IPS-18c (cell line): Measurements from ENCODE around the gene SEC22B.
"Not testable (repeated sequence)": the region's sequence is repeated elsewhere in the genome, so short reads cannot be mapped to it uniquely, and the experiment has no call there.

ENCODE experiments used
- H3K4me3 ChIP-seq: 2 replicates; pipeline ENCODE4 v1.7.0; 2013; ENCODE audit warnings: low read depth, mild to moderate bottlenecking, low read length, moderate library complexity; ENCODE audit not compliant: insufficient read depth
- H3K9me3 ChIP-seq: one replicate; pipeline ENCODE4 v1.6.1; 2013; ENCODE audit warnings: mild to moderate bottlenecking, low read length, moderate library complexity; ENCODE audit not compliant: control insufficient read depth, insufficient read depth

Gene SEC22B

GRCh38 chr1:120123813-120124510 lies 52.4 kb downstream of the SEC22B start:
- not testable (repeated sequence) for H3K4me3 ChIP-seq, H3K9me3 ChIP-seq

GRCh38 chr1:120122262-120122893 lies 53.9 kb downstream of the SEC22B start:
- H3K4me3 ChIP-seq, H3K9me3 ChIP-seq: not testable (repeated sequence)

- H3K9me3 ChIP-seq, H3K4me3 ChIP-seq: not testable (repeated sequence)
Measured at GRCh38 chr1:120121830-120122229, 54.5 kb downstream of the SEC22B start.

- not testable (repeated sequence) for H3K9me3 ChIP-seq, H3K4me3 ChIP-seq
Measured at GRCh38 chr1:120120525-120120924, 55.8 kb downstream of the SEC22B start.

GRCh38 chr1:120117371-120118177 lies 58.7 kb downstream of the SEC22B start:
- H3K4me3 ChIP-seq, H3K9me3 ChIP-seq: not testable (repeated sequence)

- not testable (repeated sequence) for H3K4me3 ChIP-seq
Measured at GRCh38 chr1:120116094-120116493, 60.2 kb downstream of the SEC22B start.

GRCh38 chr1:120113134-120113533 lies 63.2 kb downstream of the SEC22B start:
- not testable (repeated sequence) for H3K9me3 ChIP-seq, H3K4me3 ChIP-seq

More at GRCh38 chr1:120116094-120116493, 60.2 kb downstream of the SEC22B start:
- not testable (repeated sequence) for H3K9me3 ChIP-seq

GRCh38 chr1:120112212-120112611 lies 64.1 kb downstream of the SEC22B start:
- H3K4me3 ChIP-seq, H3K9me3 ChIP-seq: not testable (repeated sequence)

- not testable (repeated sequence) for H3K9me3 ChIP-seq
Measured at GRCh38 chr1:120111771-120112170, 64.5 kb downstream of the SEC22B start.

GRCh38 chr1:120111008-120111407 lies 65.3 kb downstream of the SEC22B start:
- not testable (repeated sequence) for H3K4me3 ChIP-seq, H3K9me3 ChIP-seq

More at GRCh38 chr1:120111771-120112170, 64.5 kb downstream of the SEC22B start:
- not testable (repeated sequence) for H3K4me3 ChIP-seq

GRCh38 chr1:120109656-120110055 lies 66.7 kb downstream of the SEC22B start:
- not testable (repeated sequence) for H3K9me3 ChIP-seq, H3K4me3 ChIP-seq

- H3K4me3 ChIP-seq, H3K9me3 ChIP-seq: not testable (repeated sequence)
Measured at GRCh38 chr1:120109180-120109579, 67.1 kb downstream of the SEC22B start.

GRCh38 chr1:120105288-120105687 lies 71.0 kb downstream of the SEC22B start:
- H3K9me3 ChIP-seq, H3K4me3 ChIP-seq: not testable (repeated sequence)

GRCh38 chr1:120103768-120104167 lies 72.6 kb downstream of the SEC22B start:
- not testable (repeated sequence) for H3K9me3 ChIP-seq, H3K4me3 ChIP-seq

- not testable (repeated sequence) for H3K4me3 ChIP-seq, H3K9me3 ChIP-seq
Measured at GRCh38 chr1:120101593-120101992, 74.7 kb downstream of the SEC22B start.
